NCI-H1694 (cell line): ENCODE results near the gene PDE4D.
A peak's percentile ranks its signal among the peaks of the same experiment; 100 is the strongest.

ENCODE experiments used
- DNase-seq: peaks from one replicate; lab custom pipeline; 2025; lab: John Stamatoyannopoulos, UW

Gene PDE4D

GRCh38 chr5:59039296-59040023 lies 854.1 kb downstream of the PDE4D start:
- no peak for DNase-seq

GRCh38 chr5:59038798-59039295 lies 854.7 kb downstream of the PDE4D start:
- no peak for DNase-seq

DNA sequence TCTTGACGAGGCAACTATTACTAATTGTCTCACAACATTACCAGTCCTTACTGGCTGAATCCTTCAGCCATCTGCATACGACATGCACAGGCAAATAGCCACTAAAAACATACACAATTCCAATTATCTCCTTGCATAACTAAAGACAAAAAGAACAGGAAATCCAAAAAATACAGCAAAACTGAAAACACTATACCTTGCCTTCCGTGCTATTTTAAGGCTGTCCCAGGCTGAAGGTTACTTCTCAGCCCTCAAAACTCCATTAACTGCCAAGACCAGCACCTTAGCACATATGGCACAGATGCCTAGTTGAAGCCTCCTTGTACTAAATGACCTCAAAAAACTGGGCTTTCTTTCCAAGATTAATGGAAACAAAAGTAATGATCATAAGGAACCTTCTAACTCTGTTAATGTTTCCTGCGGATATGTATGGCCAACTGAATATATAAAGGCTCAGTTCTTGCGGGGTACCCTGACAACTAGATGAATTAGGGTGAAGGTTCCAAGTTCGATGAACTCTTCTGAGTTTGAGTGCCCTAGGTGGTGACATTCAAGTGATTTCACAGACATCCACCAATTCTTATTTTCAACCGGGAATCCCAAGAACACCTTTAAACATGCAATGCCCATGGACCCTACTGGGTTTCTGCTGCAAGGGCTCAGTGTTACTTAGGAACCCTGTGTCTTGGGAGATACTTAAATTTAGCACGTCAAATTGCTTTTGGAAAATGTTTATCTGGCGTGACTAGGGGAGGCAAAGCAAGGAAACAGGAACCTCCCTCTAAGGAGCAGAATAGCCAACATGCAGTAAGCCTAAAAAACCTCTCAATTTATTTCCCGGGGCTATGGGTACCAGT lies 855.4 kb downstream of the PDE4D start:
- DNase-seq: no peak

DNA sequence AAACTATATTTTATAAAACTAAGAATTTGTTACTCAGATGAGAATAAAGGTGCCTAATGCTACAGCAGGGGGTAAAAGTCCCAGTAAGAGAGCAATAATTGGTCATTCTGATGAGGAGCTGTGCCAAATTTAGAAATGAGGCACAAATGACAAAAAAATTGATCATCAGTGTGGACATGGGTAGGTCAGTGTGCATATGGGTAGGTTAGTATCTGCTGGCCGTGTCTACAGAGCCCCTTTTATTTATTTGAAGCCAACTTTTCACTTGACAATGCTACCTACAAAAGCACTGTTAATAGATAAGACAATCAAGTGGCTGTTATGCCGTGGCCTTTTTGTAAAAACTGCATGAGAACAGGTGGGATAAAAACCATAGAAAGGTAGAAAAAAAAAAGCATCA lies 856.1 kb downstream of the PDE4D start:
- DNase-seq: no peak

DNA sequence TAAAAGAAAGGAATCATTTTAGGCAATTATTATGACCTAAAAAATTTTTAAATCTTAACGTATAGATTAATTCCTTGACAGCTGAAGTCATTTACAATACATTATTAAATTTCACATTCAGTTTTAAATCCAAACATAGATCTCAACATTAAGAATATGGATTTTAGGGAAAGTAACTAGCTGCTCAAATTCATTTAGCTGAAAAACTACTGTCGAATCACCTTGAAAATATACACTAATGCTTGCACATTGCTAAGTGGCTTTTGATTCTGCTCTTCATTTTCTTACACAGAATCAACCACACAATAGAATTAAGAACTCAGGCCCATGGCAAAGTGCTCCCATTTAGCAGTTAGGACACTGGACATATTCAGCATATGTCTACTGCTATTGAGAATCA lies 856.5 kb downstream of the PDE4D start:
- no peak for DNase-seq

GRCh38 chr5:59036274-59036961 lies 857.1 kb downstream of the PDE4D start:
- DNase-seq: no peak

DNA sequence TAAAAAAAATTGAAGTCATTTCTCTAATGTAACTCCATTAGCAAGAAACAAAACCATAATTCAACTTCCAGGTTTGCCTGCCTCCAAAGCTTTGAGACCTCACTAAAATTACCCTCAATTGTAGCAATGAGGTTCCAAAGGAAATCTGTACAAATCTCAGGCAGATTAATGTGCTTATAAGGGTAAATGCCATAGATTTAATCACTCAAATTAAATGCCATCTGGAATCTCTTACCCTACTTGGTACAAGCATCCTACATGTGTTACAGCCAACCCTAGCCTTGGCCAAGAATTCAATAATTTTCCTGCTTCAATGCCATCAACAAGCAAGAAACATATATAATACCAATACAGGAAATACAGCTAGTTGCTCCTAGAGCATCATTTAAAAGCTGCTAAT lies 857.8 kb downstream of the PDE4D start:
- DNase-seq: no peak

DNA sequence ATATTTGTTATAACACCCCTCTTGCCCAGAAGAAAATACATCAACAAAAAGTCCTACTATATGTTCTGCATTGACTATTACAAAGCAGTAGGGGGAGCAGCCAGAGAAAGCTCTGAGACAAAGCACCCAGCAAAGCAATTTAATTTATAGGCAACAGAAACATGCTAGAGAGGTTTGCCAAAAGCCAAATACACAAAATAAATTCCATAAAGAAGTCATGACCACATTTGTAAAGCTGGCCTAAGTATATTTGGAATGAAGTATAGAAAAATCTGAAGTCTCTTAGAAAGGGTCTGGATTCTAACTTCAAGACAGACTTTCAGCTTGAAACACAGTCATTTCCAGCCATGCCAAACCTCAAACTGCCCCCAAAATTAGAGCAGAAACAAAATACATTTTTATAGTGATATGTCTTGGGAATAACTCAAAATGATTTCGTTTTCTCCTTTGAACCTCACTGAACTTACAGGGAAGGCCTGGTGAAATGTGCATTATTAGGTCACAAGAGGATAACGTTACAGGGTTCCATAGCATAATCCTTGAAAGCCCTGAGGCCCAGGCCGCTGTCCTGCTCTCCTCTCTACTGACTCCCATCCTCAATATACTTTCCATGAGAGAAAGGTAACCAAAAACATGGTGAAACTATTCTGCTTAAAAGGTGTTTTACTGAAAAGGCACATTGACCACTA lies 858.9 kb downstream of the PDE4D start:
- no peak for DNase-seq

GRCh38 chr5:59027145-59027907 lies 866.2 kb downstream of the PDE4D start:
- DNase-seq: no peak

DNA sequence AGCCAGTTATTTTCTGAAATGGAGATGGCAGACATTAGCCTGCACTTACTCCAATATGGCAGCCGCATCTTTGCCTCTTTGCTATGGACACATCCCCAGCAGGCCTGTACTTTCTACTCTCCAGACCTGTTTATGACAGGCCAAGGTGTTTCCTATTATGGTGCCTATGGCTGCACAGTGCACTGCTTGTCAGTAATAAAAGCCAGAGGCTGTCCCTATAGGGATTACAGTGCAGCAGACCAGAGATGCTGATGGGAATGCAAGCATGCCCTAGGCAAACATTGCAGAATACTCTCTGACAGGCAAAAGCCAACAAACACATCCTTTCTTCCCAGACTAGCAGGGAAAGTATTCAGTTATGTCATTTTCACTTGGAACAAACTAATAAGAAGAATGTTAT lies 867.8 kb downstream of the PDE4D start:
- DNase-seq: no peak

DNA sequence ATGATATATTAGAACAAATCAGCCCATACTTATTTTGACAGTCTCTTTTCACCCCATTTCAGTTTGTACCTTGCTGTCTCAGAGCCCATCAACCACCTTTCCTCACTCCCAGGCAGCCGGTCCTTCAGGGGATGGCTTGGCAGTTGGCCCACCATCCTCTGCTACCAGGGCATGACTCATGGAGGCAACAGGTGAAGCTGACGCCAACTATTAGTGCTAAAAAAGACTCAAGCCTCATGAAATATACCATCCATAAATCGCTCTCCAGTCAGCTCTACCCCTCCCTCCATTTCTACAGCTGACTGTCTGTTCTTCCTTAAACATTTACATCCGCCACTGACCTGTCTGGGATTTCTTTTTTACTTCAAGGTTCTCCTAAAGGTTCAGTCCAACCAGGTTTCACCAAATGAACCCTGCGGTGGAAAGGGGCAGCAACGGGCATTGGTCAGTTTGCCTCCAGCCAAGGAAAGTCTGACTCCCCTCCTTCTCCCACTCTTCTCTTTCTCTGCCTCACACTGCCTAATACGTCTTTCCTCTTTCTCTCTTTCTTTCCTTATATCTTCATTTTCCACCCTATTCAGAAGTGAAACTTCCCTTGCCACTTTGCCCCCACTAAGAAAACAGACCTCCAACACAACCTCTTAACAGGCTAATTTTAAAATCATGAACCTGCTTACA lies 871.5 kb downstream of the PDE4D start:
- no peak for DNase-seq

DNA sequence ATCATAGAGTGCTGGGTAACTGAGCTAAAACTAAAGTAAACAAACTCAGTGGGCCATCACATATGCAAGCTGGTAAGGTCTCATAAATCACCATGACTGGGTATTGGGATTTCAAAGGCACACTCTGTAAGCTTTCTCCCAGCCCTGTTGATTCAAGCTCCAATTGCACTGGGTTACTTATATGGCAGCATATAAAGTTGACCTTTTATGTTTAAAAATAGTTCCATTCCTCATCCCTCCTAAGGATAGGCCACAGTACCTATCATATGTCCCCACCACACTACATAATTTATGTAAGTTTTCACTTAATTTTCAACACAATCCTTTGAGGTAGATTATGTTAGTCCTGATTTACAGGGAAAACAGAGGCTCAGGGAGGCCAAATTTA lies 872.2 kb downstream of the PDE4D start:
- DNase-seq: no peak

- DNase-seq: no peak
Observed at GRCh38 chr5:59020611-59021285, 872.8 kb downstream of the PDE4D start.

DNA sequence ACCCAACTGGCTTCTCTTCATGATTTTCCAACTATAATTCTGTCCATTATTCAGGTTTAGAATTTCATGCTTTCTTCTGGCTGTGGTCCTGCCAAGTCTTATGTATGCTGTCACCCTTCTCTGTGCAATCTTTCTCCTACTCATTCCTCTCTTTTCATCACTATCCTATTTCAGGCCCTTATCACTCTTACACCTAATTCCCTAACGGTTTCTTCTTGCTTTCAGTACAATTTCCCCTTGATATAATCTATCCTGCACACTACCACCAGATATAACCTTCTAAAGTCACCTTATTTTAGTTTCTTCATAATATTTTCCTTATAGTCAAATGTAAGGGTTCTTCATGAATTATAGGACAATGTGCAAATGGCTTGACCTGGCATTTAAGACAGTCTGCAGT lies 874.4 kb downstream of the PDE4D start:
- DNase-seq: no peak

- DNase-seq: no peak
Observed at GRCh38 chr5:59016925-59017324, 876.6 kb downstream of the PDE4D start.

DNA sequence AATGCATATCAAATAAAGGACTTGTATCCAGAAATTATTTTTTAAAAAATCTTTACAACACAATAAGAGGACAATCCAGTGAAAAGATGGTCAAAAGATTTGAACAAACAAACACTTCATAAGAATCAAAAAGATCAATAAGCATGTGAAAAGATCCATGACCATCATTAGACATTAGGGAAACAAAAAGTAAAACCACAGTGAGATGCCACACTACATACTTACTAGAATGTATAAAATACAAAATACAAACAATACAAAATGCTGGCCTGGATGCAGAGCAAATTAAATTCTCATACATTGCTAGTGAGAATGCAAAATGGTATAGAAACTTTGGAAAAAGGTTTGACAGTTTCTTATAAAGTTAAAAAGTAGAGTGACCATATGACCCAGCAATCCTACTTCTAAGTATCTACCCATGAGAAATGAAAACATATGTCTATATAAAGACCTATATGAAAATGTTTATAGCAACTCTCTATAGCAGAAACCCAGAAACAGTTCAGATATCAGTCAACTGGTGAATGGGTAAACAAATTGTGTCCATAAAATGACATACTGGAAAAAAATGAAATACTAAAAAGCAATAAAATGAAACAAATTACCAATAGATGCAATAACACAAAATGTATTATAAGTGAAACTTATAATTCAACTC lies 884.6 kb downstream of the PDE4D start:
- no peak for DNase-seq

- DNase-seq: peak; percentile 19
Observed at GRCh38 chr5:59007460-59008063, 886.0 kb downstream of the PDE4D start.

- no peak for DNase-seq
Observed at GRCh38 chr5:59005934-59006701, 887.4 kb downstream of the PDE4D start.
